ENCODE measurements around the gene MPDZ.

- TF ChIP-seq CTCF (IDR thresholded peaks at IDR 0.05) = no peak
- TF ChIP-seq POLR2A (IDR thresholded peaks at IDR 0.05) = no peak
Measured at GRCh38 chr9:13244181-13244580, 35.3 kb downstream of the MPDZ start.
